Midbrain (tissue), 1 donor: ENCODE measurements around the gene CBX6.

ENCODE experiments used
- DNase-seq: peaks from one replicate; lab custom pipeline; 2025; lab: John Stamatoyannopoulos, UW

Gene CBX6

GRCh38 chr22:38840129-38840528 is 31.9 kb downstream of the CBX6 start:
- no peak for DNase-seq

GRCh38 chr22:38839686-38840085 is 32.3 kb downstream of the CBX6 start:
- DNase-seq, result no peak

GRCh38 chr22:38837414-38837928 is 34.5 kb downstream of the CBX6 start:
- no peak for DNase-seq

GRCh38 chr22:38835888-38836301 is 36.1 kb downstream of the CBX6 start:
- DNase-seq, result no peak

- no peak for DNase-seq
Observed at GRCh38 chr22:38834991-38835390, 37.0 kb downstream of the CBX6 start.

DNA sequence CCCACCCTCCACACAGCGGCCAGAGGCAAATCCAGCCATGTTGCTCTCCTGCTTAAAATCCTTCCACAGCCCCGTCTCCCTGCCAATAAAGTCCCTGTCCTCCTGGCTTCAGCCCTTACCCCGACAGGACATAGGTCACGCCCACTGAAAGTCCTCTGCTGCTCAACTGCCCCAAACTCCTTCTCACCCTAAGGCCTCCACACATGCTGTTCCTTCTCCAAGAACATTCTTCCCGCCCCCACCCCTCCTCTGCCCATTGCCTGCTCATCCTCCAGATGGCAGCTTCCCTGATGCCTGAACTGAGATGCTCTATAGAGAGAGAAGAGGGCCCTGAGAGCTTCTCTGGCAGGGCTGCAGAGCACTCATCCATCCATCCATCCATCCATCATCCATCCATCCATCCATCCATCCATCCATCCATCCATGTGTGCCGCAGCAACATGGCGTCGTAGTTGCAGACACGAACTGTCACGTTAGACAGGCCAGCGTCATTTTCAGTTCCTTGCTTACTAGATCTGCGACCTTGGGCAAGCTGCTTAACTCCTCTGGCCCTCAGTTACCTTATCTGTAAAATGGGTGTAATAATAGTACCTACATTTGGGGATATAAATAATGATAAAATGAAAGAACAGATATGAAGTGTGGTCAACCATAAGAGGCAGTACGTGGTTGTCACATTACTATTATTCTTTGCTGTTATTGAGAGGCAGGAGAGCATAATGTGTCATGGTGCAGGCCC is 37.6 kb downstream of the CBX6 start:
- no peak for DNase-seq

- DNase-seq, result no peak
Observed at GRCh38 chr22:38833061-38833460, 39.0 kb downstream of the CBX6 start.

DNA sequence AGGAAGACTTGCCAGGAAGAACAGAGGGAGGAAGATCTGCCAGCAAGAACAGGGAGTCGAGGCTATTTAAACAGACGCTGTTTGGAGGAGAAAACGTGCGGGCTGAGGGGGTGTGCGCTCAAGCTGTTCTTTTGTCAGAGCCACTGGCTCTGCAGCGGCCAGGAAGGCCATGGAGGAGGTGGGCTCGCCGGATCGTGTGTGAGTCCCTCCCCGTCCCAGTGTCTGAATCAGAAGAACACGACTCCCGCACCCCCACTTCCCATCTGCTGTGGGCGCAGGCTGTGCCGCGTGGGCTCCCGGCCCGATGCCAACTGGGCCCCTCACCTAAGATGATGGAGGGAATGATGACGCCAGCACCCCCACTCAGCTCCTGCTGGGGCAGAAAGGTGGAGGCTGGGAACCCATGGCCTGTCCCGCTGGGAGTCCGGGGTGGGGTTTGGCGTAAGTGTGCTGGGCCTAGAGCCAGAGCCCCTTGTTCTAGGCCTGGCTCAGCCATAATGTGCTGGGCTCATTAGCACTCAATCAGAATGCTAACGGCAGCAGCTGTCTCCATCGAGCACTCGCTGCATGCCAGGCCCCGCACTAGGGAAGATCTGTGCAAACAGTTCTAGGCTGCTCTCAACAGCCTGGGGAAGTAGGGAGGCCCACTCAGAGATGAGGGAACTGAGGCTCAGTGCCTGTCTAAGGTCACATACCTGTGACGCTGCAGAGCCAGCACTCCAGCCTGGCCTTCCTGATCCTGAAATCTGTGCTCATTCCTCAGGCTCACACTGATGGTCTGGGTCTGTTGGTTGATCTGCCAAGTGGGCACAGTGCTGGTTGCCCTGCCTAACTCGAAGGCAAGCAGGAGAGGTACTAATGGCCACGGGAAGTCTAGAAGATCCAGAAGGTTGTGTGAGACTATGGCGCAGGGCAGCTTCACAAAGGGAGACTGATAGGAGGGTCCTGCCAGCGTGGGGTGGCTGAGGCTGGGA is 39.7 kb downstream of the CBX6 start:
- DNase-seq, result peak; percentile 36

GRCh38 chr22:38831166-38831945 is 40.7 kb downstream of the CBX6 start:
- DNase-seq, result no peak

GRCh38 chr22:38830845-38831108 is 41.2 kb downstream of the CBX6 start:
- DNase-seq, result no peak

DNA sequence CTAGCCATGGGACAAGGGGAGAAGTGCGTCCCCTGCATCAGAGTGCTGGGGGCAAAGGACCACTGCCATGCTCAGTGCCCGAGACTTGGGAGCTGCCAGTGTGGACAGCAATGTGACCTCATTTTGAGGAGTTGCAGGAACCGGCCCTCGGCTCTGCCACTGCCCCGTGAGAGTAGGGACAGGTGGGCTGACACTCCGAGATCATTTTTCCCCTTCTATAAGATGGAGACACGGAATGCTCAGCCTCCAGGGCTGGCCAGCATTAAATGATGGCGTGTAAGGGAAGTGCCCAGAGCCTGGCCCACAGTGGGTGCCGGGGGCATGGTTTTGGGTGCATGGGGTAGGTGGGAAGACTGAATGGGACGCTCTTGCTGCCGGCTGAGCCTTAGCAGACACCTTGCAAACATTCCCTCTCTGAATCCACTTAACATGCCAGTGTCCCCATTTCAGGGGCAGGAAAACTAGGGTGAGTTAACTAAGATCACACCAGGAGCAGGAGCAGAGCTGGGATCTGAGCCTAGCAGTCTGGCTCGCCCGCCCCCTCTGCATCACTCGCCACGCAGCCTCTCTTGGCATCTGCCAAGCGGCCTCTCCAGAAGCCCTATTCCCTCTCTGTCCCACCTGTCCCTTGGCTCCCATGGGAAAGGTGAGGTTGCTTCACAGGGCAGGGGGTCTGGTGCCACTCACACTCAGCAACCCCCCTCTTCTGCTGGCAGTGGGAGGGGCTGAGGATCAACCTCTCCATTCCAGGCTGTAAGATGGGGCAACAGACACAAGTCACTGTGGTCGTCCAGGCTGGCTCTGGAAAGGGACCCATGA is 41.8 kb downstream of the CBX6 start:
- DNase-seq, result no peak

GRCh38 chr22:38829485-38829884 is 42.5 kb downstream of the CBX6 start:
- DNase-seq, result no peak

DNA sequence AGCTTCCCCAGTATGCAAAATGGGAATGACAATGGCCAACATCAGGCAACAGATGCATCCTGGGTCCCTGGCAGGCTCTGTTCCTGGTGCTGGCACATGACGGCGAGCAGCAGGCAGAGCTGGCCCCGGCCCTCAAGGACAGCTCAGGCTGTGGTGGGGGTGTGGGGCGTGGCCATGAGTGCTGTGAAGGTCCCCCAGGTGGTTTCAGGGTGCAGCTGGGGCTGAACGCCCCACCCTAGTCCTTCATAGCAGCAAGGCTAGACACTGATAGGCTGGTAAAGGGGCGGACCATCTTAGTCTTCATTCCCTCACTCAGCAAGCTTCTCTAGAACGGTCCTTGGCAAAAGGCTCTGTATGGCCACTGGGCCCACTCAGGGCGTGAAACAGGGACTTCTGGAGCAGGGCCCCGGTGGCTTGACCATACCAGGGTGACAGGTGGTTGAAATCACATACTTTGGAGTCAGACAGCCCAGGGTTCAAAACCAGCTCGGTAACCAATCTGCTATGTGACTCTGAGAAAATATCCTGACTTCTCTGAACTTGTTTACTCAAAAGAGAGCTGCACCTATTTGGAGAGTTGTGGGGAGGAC is 43.3 kb downstream of the CBX6 start:
- no peak for DNase-seq

DNA sequence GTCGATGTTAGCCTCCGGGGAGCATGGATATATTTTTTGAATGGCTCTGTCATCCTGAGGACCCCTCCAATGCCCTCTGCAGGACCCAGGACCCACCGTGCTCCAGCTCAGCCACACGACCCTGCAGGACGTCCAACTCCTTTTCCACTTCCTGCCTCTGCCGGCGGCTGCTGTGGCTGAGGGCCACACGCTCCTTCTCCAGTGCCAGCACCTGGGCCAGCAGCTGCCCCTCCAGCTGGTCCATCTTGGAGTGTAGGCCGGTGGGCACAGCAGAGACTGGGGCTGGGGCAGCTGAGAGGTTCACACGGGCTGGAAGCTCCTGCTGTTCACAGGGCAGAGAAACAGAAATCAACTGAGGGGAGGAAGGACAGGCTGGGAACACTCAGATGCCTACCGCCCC is 43.8 kb downstream of the CBX6 start:
- no peak for DNase-seq

GRCh38 chr22:38827510-38827909 is 44.5 kb downstream of the CBX6 start:
- no peak for DNase-seq

DNA sequence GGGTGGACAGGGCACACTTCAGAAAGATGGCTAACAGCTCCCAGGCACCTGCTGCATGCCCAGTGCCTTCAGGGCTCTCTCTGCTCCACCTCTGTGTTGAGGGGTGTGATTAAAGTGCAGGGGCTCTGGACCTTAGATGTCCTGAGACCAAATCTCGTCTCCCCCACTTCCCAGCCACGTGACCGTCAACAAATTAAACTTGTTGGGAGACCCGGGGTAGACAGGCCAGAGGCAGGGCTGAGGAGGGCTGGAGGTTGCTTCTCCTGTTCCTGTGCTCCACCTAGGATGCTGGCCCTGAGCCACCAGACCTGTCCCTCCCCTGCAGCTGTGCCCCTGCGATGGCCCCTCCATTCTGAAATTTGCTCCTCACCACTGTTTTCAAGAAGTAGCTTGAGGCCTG is 45.2 kb downstream of the CBX6 start:
- no peak for DNase-seq

DNA sequence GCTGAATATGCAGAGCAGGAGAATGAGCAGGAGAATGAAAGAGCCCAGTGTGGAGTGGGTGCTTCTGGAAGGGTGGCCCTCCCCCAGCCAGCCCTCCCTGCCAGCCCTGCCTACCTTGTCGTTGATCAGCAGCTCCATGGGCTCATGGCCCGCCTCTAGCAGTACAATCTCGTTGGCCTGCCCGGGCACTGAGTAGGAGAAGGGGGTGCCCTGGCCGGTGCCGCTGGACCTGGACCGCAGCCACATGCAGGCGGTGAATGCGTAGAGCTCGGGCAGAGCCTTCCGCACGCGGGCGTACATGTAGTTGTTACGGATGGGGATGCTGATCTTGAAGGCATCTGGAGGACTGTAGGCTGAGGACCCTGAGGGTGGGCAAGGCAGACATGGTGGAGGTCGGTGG is 45.6 kb downstream of the CBX6 start:
- DNase-seq, result no peak

- DNase-seq, result peak; percentile 73
Observed at GRCh38 chr22:38824585-38824984, 47.4 kb downstream of the CBX6 start.

DNA sequence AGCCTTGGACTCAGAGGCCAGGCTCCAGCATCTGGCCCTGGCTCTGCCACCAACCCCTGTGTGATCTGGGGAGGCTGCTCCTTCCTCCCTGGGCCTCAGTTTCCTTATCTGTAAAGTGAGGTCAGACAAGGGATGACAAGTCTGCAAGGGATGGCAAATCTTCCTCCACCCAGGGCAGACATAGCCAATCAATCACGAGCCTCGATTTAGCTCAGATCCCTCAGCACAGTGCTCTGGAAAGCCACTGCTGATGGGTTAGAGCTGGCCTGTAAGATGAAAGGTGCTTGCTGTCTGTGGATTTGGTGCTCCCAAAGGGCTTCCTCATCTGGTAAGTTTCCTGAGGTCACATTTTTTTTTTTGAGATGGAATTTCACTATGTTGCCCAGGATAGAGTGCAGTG is 48.4 kb downstream of the CBX6 start:
- DNase-seq, result no peak

DNA sequence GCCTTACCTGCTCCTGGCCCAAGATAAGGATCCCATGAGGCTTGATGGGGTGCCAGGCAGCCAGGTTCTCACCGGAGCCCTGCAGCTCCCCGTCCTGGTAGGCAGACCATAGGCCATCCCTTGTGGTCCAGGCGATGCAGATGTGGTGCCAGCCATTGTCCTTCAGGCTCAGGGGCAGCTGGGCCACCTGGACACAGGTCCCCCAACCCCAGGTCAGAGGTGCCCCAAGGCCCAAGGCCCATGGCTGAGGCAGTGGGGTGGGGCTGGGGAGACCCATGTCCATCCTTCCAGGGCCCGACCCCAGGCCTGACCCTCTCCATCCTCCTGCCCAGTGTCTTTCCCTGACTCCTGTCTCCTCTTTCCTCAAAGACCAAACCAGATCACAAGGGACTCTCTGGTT is 48.9 kb downstream of the CBX6 start:
- no peak for DNase-seq

- no peak for DNase-seq
Observed at GRCh38 chr22:38820020-38820419, 52.0 kb downstream of the CBX6 start.
